A549 (cell line): Measurements from ENCODE around the gene CADPS2. TPM values are rescaled to one million over a fixed set of nuclear protein-coding genes. Genes with fewer than 3 reads are reported as not detected.
"Not testable (repeated sequence)": the region's sequence is repeated elsewhere in the genome, so short reads cannot be mapped to it uniquely, and the experiment has no call there.

Source experiments
- ATAC-seq, 2 experiments: fragments of 200-7000 bp in 1 of 2; fragments of >200 bp in 1 of 2; cut with Nextera tagmentation in 1 of 2; cut with Tn5 transposase in 1 of 2; 3 replicates each; pipeline versions ENCODE4 v1.8.0 to v1.9.1; 2018 to 2020; ENCODE audit warnings: mild to moderate bottlenecking in 1 of 2, moderate library complexity in 1 of 2
- CTCF ChIA-PET: fragments of 300-600 bp; sonication (Branson Sonifier 250); formaldehyde crosslinking; extraction: SDS; loops from one replicate; lab custom pipeline; 2021; ENCODE audit warnings: antibody characterized with exemption, inconsistent platforms; lab: Yijun Ruan, JAX
- POLR2A ChIA-PET: fragments of 350-600 bp; formaldehyde crosslinking; extraction: SDS; loops from one replicate; lab custom pipeline; 2021; ENCODE audit warnings: antibody characterized with exemption, inconsistent platforms; lab: Yijun Ruan, JAX
- DNase-seq, 2 experiments: peaks; one replicate each; pipeline versions ENCODE4 v3.0.0 to v3.0.0-alpha.2; 2011 to 2016; ENCODE audit warnings: low read depth in 1 of 2, low spot score in 1 of 2
- FAIRE-seq: peaks from 2 replicates; lab custom pipeline; 2011; peaks lifted over from hg19 to GRCh38; lab: Jason Lieb, UNC
- H3K27ac ChIP-seq, 2 experiments: fragments of >200 bp; sonication (Bioruptor Twin); formaldehyde crosslinking; 3 replicates each; pipeline ENCODE4 v1.5.1; 2016 to 2017
- H3K4me1 ChIP-seq: fragments of >200 bp; sonication (Bioruptor Twin); formaldehyde crosslinking; 3 replicates; pipeline ENCODE4 v1.6.1; 2016
- H3K4me2 ChIP-seq: fragments of >200 bp; sonication (Bioruptor Twin); formaldehyde crosslinking; 3 replicates; pipeline ENCODE4 v1.6.1; 2016
- H3K4me3 ChIP-seq: fragments of >200 bp; sonication (Bioruptor Twin); formaldehyde crosslinking; 3 replicates; pipeline ENCODE4 v1.5.1; 2016
- H3K9me3 ChIP-seq: fragments of >200 bp; sonication (Bioruptor Twin); formaldehyde crosslinking; 3 replicates; pipeline ENCODE4 v1.6.1; 2016
- CBX2 ChIP-seq: fragments of 200-600 bp; sonication (generic); IDR thresholded peaks from 2 replicates; pipeline ENCODE4 v1.6.1; 2016; ENCODE audit warnings: low read depth, mild to moderate bottlenecking, borderline replicate concordance
- CEBPB ChIP-seq, 2 experiments: fragments of >200 bp in 1 of 2; sonication (Bioruptor Twin) in 1 of 2; formaldehyde crosslinking in 1 of 2; IDR thresholded peaks; 2 replicates each; pipeline ENCODE4 v1.6.1; 2012 to 2016
- CHD4 ChIP-seq: fragments of 200-600 bp; sonication (generic); IDR thresholded peaks from 2 replicates; pipeline ENCODE4 v1.6.1; 2016; ENCODE audit warnings: antibody characterized with exemption, mild to moderate bottlenecking, borderline replicate concordance
- ESRRA ChIP-seq: fragments of 150-350 bp; IDR thresholded peaks from 2 replicates; pipeline ENCODE4 v1.6.1; 2014; ENCODE audit warnings: mild to moderate bottlenecking, low read length, borderline replicate concordance
- FOSL2 ChIP-seq, 2 experiments: fragments of 450-650 bp in 1 of 2; fragments of >200 bp in 1 of 2; sonication (Bioruptor Twin) in 1 of 2; formaldehyde crosslinking; IDR thresholded peaks; 2 replicates each; pipeline versions ENCODE4 v1.5.0 to v1.6.1; 2016 to 2020; ENCODE audit warnings: mild to moderate bottlenecking in 1 of 2, moderate library complexity in 1 of 2
- HDAC2 ChIP-seq: fragments of 200-600 bp; sonication (generic); IDR thresholded peaks from 2 replicates; pipeline ENCODE4 v1.6.1; 2016
- HOXA7 ChIP-seq: fragments of 250-450 bp; sonication (Bioruptor Pico); IDR thresholded peaks from 2 replicates; pipeline ENCODE4 v1.5.0; 2020; ENCODE audit warnings: mild to moderate bottlenecking, moderate library complexity
- HOXB13 ChIP-seq: fragments of 250-450 bp; sonication (Bioruptor Pico); IDR thresholded peaks from 2 replicates; pipeline ENCODE4 v1.5.0; 2020; ENCODE audit warnings: low read depth, mild to moderate bottlenecking, moderate library complexity
- JUNB ChIP-seq: fragments of >200 bp; sonication (Bioruptor Twin); formaldehyde crosslinking; IDR thresholded peaks from 2 replicates; pipeline ENCODE4 v1.6.1; 2016
- KDM5A ChIP-seq: fragments of 200-600 bp; sonication (generic); IDR thresholded peaks from 2 replicates; pipeline ENCODE4 v1.6.1; 2016; ENCODE audit warnings: antibody characterized with exemption, mild to moderate bottlenecking
- MAFK ChIP-seq: fragments of 450-650 bp; IDR thresholded peaks from 2 replicates; pipeline ENCODE4 v1.6.1; 2014; ENCODE audit not compliant: partially characterized antibody
- NR3C1 ChIP-seq: fragments of >200 bp; sonication (Bioruptor Twin); formaldehyde crosslinking; IDR thresholded peaks from 3 replicates; pipeline ENCODE4 v1.6.1; 2017
- POLR2AphosphoS2 ChIP-seq: conservative IDR thresholded peaks from 2 replicates; pipeline ENCODE4 v1.6.1; 2012; ENCODE audit warnings: low read length, improper control_type of control experiment, inconsistent platforms
- RAD21 ChIP-seq, 2 experiments: fragments of >200 bp in 1 of 2; sonication (Bioruptor Twin) in 1 of 2; formaldehyde crosslinking in 1 of 2; IDR thresholded peaks in 1 of 2; conservative IDR thresholded peaks in 1 of 2; 2 replicates in 1 of 2; 3 replicates in 1 of 2; pipeline ENCODE4 v1.6.1; 2012 to 2018; ENCODE audit warnings: inconsistent platforms in 1 of 2
- RARB ChIP-seq: fragments of 250-450 bp; sonication (Bioruptor Pico); IDR thresholded peaks from 2 replicates; pipeline ENCODE4 v1.8.0; 2021; ENCODE audit warnings: mild to moderate bottlenecking, moderate library complexity
- SREBF2 ChIP-seq: fragments of 450-650 bp; IDR thresholded peaks from 2 replicates; pipeline ENCODE4 v1.6.1; 2014; ENCODE audit warnings: mild to moderate bottlenecking, moderate library complexity
- ZSCAN20 ChIP-seq: fragments of 250-450 bp; sonication (Bioruptor Pico); IDR thresholded peaks from 2 replicates; pipeline ENCODE4 v1.8.0; 2022; ENCODE audit warnings: mild to moderate bottlenecking, moderate library complexity
- WGBS: methylation state at CpG from one replicate; pipeline ENCODE4 v1.1.6; 2017; ENCODE audit errors: missing lambda C conversion rate; 5-methylcytosine and 5-hydroxymethylcytosine counted together
- polyA plus RNA-seq, 4 experiments: library from polyadenylated mRNA; depleted of rRNA in 3 of 4; stranded (reverse); fragments of >200 nt; fragmentation: RNase III in 1 of 4; extraction: RNeasy Plus Mini Kit Qiagen cat#74134 plus additional on column Dnase treatment in 1 of 4; gene quantifications; 2 replicates in 3 of 4; 3 replicates in 1 of 4; pipeline ENCODE4 v1.2.3, GENCODE V29; 2011 to 2017
- TF ChIP-seq, protein P1 (sequence below): fragments of >200 bp; sonication (Bioruptor Twin); formaldehyde crosslinking; IDR thresholded peaks from 2 replicates; pipeline ENCODE4 v1.6.1; 2016
- TF ChIP-seq, protein P2 (sequence below): fragments of 250-450 bp; sonication (Bioruptor Pico); IDR thresholded peaks from 2 replicates; pipeline ENCODE4 v1.5.0; 2020; ENCODE audit warnings: low read depth, mild to moderate bottlenecking, moderate library complexity
- TF ChIP-seq, protein P3 (sequence below): fragments of 250-450 bp; sonication (Bioruptor Pico); IDR thresholded peaks from 2 replicates; pipeline ENCODE4 v1.5.0; 2021; ENCODE audit warnings: mild to moderate bottlenecking, moderate library complexity, borderline replicate concordance
- TF ChIP-seq, protein P4 (sequence below): fragments of >200 bp; sonication (Bioruptor Twin); formaldehyde crosslinking; IDR thresholded peaks from 3 replicates; pipeline ENCODE4 v1.6.1; 2016
- TF ChIP-seq, protein P5 (sequence below): fragments of 200-600 bp; sonication (generic); IDR thresholded peaks from 2 replicates; pipeline ENCODE4 v1.6.1; 2016; ENCODE audit warnings: antibody characterized with exemption, mild to moderate bottlenecking, moderate library complexity

The CADPS2 gene
- polyA plus RNA-seq, 2 of the 4 experiments (the other 2 are of a cell fraction): 0.04 to 0.10 TPM

DNA sequence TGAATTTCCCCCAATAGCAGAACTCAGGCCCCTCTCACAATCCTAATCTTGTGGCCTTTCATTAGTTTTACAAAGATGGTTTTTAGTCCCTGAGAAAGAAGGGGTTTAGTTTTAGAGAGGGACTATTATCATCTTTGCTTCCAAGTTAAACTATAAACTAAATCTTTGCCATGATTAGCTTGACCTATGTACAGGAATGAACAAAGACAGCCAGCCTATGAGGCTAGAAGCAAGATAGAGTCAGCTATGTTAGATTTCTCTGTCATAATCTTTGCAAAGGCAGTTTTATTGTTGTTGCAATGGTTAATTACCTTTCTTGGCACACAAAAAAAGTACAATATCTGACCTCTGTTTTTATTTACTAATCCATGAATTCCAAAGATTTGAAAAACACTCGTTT is 206.4 kb downstream of the CADPS2 start (continued):
- TF ChIP-seq, protein P1, sequence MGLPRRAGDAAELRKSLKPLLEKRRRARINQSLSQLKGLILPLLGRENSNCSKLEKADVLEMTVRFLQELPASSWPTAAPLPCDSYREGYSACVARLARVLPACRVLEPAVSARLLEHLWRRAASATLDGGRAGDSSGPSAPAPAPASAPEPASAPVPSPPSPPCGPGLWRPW: no peak
- TF ChIP-seq RARB (CRISPR knock-in tag): no peak
- TF ChIP-seq, protein P2, sequence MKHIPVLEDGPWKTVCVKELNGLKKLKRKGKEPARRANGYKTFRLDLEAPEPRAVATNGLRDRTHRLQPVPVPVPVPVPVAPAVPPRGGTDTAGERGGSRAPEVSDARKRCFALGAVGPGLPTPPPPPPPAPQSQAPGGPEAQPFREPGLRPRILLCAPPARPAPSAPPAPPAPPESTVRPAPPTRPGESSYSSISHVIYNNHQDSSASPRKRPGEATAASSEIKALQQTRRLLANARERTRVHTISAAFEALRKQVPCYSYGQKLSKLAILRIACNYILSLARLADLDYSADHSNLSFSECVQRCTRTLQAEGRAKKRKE: no peak
- no peak for TF ChIP-seq CEBPB (IDR thresholded peaks at IDR 0.05)
- no peak for TF ChIP-seq ZSCAN20 (CRISPR knock-in tag)

DNA sequence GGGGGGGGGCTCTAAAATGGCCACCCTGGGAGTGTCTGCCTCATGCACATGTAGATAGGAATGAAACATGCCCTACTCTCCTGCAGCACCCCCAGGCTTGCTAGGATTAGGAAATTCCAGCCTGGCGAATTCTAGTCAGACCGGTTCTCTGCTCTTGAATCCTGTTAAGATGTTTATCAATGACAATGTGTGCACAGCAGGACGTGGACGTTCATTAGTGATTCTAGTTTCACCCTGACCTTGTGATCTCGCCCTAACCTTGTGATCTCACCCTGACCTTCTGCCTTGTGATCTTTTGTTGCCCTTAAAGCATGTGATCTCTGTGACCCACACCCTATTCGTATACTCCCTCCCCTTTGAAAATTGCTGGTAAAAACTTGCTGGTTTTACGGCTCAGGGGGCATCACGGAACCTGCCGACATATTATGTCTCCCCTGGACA is 207.0 kb downstream of the CADPS2 start:
- 23% methylated on average over 9 of the region's 9 CpGs for WGBS
- FAIRE-seq, H3K4me3 ChIP-seq, ATAC-seq, POLR2A ChIA-PET, H3K27ac ChIP-seq, CTCF ChIA-PET, H3K9me3 ChIP-seq, H3K4me1 ChIP-seq: not testable (repeated sequence)
- DNase-seq: peak in 1 of 2 experiments; percentile 6
- H3K4me2 ChIP-seq: peak overlapping the region; percentile 30; the same call in 2 of the 3 replicates

DNA sequence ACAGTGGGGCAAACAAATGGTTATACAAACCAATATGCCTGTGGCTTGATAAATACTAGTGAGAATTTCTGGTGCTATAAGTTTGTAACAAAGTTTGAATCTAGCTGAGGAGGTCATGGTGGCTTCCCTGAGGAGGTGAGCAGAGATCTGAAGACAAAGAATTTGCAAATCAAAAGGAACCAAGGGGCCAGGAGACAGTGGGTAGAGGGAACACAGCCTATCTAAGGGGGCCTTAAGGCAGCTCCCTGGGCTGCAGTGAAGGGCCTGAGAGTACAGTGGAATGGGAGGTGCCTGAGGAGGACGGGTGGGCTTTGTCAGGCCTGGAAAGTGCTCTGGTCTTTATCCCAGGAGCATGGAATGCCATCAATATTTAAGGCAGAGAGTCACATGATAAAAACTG is 209.1 kb downstream of the CADPS2 start:
- no peak for DNase-seq
- ATAC-seq: no peak
- no peak for TF ChIP-seq POLR2AphosphoS2
- no peak for TF ChIP-seq HOXA7 (CRISPR knock-in tag)
- no peak for TF ChIP-seq MAFK
- TF ChIP-seq FOSL2 (IDR thresholded peaks at IDR 0.05): no peak
- TF ChIP-seq FOSL2 (CRISPR knock-in tag; IDR thresholded peaks at IDR 0.05): no peak
- TF ChIP-seq HOXB13 (CRISPR knock-in tag): no peak
- TF ChIP-seq, protein P3, sequence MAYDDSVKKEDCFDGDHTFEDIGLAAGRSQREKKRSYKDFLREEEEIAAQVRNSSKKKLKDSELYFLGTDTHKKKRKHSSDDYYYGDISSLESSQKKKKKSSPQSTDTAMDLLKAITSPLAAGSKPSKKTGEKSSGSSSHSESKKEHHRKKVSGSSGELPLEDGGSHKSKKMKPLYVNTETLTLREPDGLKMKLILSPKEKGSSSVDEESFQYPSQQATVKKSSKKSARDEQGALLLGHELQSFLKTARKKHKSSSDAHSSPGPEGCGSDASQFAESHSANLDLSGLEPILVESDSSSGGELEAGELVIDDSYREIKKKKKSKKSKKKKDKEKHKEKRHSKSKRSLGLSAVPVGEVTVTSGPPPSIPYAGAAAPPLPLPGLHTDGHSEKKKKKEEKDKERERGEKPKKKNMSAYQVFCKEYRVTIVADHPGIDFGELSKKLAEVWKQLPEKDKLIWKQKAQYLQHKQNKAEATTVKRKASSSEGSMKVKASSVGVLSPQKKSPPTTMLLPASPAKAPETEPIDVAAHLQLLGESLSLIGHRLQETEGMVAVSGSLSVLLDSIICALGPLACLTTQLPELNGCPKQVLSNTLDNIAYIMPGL: no peak
- TF ChIP-seq KDM5A: no peak
- no peak for TF ChIP-seq NR3C1
- TF ChIP-seq, protein P4, sequence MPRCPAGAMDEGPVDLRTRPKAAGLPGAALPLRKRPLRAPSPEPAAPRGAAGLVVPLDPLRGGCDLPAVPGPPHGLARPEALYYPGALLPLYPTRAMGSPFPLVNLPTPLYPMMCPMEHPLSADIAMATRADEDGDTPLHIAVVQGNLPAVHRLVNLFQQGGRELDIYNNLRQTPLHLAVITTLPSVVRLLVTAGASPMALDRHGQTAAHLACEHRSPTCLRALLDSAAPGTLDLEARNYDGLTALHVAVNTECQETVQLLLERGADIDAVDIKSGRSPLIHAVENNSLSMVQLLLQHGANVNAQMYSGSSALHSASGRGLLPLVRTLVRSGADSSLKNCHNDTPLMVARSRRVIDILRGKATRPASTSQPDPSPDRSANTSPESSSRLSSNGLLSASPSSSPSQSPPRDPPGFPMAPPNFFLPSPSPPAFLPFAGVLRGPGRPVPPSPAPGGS: no peak
- TF ChIP-seq JUNB: no peak
- TF ChIP-seq ESRRA: no peak
- TF ChIP-seq CBX2: no peak
- Histone ChIP-seq H3K9me3 (no peaks in the 10 kb centered on the region), H3K27ac (no peak overlapping the region), H3K4me3 (no peak overlapping the region), H3K4me1 (no peaks in the 10 kb centered on the region), H3K4me2 (no peak overlapping the region)
- ChIA-PET CTCF (interaction anchor here (0.6 kb wide), 1 partner anchor 430 kb away, joined by 3 read pairs; no protein-coding TSS in a partner anchor), POLR2A (no interaction called here)
- WGBS: 0% methylated on average over 1 of the region's 1 CpG
- no peak for FAIRE-seq

DNA sequence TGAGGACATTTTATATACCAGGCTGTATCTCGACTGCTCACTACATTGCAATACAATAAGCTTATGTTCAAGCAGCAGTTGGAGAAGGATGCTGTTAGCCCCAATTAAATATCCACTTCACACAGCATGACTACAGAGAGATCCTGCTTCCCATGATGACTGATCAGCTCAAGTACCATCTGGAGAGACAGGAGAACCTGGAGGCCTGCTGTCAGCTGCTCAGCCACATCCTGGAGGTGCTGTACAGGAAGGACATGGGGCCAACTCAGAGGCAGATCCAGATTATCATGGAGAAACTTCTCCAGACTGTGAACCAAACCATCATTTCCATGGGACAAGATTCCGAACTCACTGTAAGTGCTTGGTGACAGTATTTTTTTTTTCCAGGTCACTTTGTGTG is 209.8 kb downstream of the CADPS2 start:
- no peak for FAIRE-seq
- ChIA-PET CTCF (no interaction called here), POLR2A (no interaction called here)
- Histone ChIP-seq H3K27ac (no peak overlapping the region), H3K9me3 (no peaks in the 10 kb centered on the region), H3K4me1 (no peaks in the 10 kb centered on the region), H3K4me2 (no peak overlapping the region), H3K4me3 (no peak overlapping the region)
- DNase-seq: no peak
- WGBS: 18% methylated on average over 2 of the region's 2 CpGs
- no peak for ATAC-seq
- TF ChIP-seq, protein P3: no peak
- TF ChIP-seq POLR2AphosphoS2 (no peak), SREBF2 (no peak), HDAC2 (no peak), RAD21 (conservative IDR thresholded peaks at IDR 0.05 in 1 of 2, IDR thresholded peaks at IDR 0.05 in 1 of 2) (no peak), HOXB13 (CRISPR knock-in tag) (no peak), CHD4 (no peak)
- TF ChIP-seq, protein P5, sequence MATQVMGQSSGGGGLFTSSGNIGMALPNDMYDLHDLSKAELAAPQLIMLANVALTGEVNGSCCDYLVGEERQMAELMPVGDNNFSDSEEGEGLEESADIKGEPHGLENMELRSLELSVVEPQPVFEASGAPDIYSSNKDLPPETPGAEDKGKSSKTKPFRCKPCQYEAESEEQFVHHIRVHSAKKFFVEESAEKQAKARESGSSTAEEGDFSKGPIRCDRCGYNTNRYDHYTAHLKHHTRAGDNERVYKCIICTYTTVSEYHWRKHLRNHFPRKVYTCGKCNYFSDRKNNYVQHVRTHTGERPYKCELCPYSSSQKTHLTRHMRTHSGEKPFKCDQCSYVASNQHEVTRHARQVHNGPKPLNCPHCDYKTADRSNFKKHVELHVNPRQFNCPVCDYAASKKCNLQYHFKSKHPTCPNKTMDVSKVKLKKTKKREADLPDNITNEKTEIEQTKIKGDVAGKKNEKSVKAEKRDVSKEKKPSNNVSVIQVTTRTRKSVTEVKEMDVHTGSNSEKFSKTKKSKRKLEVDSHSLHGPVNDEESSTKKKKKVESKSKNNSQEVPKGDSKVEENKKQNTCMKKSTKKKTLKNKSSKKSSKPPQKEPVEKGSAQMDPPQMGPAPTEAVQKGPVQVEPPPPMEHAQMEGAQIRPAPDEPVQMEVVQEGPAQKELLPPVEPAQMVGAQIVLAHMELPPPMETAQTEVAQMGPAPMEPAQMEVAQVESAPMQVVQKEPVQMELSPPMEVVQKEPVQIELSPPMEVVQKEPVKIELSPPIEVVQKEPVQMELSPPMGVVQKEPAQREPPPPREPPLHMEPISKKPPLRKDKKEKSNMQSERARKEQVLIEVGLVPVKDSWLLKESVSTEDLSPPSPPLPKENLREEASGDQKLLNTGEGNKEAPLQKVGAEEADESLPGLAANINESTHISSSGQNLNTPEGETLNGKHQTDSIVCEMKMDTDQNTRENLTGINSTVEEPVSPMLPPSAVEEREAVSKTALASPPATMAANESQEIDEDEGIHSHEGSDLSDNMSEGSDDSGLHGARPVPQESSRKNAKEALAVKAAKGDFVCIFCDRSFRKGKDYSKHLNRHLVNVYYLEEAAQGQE: no peak
